DOHH2 (cell line): Measurements from ENCODE around the gene POLR3C.

Source experiments
- CTCF ChIP-seq: fragments of 200-600 bp; sonication (generic); IDR thresholded peaks from one replicate; pipeline ENCODE4 v1.5.1; 2014; ENCODE audit warnings: antibody characterized with exemption, mild to moderate bottlenecking, low read depth, low read length; ENCODE audit not compliant: poor library complexity, severe bottlenecking
- EZH2phosphoT487 ChIP-seq: fragments of 200-600 bp; sonication (generic); IDR thresholded peaks from 2 replicates; pipeline ENCODE4 v1.6.1; 2017; ENCODE audit warnings: borderline replicate concordance, mild to moderate bottlenecking, antibody characterized with exemption, low read length, moderate library complexity, mixed read lengths

- TF ChIP-seq EZH2phosphoT487 (no peak), CTCF (no peak)
Measured at GRCh38 chr1:145786271-145786670, 37.7 kb upstream of the POLR3C start.
